Activated naive CD4-positive, alpha-beta T cell treated with anti-CD3 and anti-CD28 coated beads, Interleukin-2, amount 10 ng/mL, durations not matched to agents 7 days and 5 days (primary cell): ENCODE measurements around the gene MANF.

ENCODE experiments used
- CTCF ChIA-PET: fragments of 350-600 bp; sonication (Branson Sonifier 250); formaldehyde crosslinking; loops from one replicate; lab custom pipeline; 2021; ENCODE audit warnings: antibody characterized with exemption; lab: Charles Lee
- DNase-seq: peaks from one replicate; pipeline ENCODE4 v3.0.0-alpha.2; 2020
- H3K27ac Mint-ChIP-seq: one replicate; pipeline ENCODE4 v1.8.0; 2021; ENCODE audit warnings: mild to moderate bottlenecking, moderate library complexity, mixed read lengths
- H3K27me3 Mint-ChIP-seq: one replicate; pipeline ENCODE4 v1.8.0; 2021; ENCODE audit warnings: mild to moderate bottlenecking, mixed read lengths
- H3K36me3 Mint-ChIP-seq: one replicate; pipeline ENCODE4 v1.8.0; 2021; ENCODE audit warnings: mixed read lengths
- H3K4me1 Mint-ChIP-seq: one replicate; pipeline ENCODE4 v1.8.0; 2021; ENCODE audit warnings: mixed read lengths
- H3K4me3 Mint-ChIP-seq: one replicate; pipeline ENCODE4 v1.8.0; 2021; ENCODE audit warnings: mild to moderate bottlenecking, moderate library complexity, mixed read lengths
- H3K9me3 Mint-ChIP-seq: one replicate; pipeline ENCODE4 v1.8.0; 2021; ENCODE audit warnings: mixed read lengths

Gene MANF

DNA sequence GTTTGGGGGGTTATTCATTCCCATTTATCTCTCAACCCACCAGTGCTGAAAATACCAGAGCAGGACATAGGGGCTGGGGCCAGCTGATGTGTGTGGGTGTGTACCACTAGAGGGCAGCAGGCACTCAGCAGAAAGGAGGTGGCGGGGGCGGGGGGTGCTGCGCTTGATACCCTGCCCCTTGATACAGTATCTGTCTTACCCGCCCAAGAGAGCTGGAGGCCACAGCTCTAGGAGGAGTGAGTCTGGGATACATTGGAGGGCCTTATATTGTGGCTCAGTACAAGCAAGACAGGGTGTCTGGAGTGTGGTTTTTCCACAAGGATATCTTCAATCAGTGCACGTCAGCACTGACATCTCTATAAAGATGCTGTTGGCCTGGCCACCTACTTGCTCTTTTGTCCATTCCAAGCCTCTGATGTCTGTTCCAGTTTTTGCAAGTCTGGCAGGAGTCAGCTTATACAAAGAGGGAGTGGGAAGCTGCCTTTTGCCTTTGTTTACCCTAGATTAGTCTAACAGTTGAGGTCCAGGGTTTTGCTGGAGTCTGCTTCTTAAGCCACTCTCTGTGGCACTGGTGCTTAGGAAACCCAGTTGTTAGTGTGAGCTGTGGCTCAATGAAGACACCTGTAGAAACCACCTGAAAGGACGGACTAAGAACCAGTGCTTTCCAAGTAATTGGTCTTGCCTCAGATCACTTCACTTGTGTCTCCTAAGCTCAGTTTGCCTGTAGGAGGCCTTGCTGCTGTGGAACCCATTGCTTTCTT is 4.5 kb downstream of the MANF start:
- CTCF ChIA-PET: interaction anchor here (0.5 to 4.4 kb wide), 28 partner anchors 10 to 819 kb away, joined by 3 to 40 read pairs (median 4); partner anchors contain the start of genes DCAF1 and MAPKAPK3
- no peak overlapping the region for H3K4me3 Mint-ChIP-seq
- H3K27ac Mint-ChIP-seq: peak overlapping the region; percentile 49
- peak; percentile 75 for DNase-seq
- H3K9me3 Mint-ChIP-seq: no peaks in the 10 kb centered on the region
- H3K36me3 Mint-ChIP-seq: peaks cover 54% of the 10 kb centered on the region
- H3K27me3 Mint-ChIP-seq: no peaks in the 10 kb centered on the region
- peaks cover 75% of the 10 kb centered on the region for H3K4me1 Mint-ChIP-seq

DNA sequence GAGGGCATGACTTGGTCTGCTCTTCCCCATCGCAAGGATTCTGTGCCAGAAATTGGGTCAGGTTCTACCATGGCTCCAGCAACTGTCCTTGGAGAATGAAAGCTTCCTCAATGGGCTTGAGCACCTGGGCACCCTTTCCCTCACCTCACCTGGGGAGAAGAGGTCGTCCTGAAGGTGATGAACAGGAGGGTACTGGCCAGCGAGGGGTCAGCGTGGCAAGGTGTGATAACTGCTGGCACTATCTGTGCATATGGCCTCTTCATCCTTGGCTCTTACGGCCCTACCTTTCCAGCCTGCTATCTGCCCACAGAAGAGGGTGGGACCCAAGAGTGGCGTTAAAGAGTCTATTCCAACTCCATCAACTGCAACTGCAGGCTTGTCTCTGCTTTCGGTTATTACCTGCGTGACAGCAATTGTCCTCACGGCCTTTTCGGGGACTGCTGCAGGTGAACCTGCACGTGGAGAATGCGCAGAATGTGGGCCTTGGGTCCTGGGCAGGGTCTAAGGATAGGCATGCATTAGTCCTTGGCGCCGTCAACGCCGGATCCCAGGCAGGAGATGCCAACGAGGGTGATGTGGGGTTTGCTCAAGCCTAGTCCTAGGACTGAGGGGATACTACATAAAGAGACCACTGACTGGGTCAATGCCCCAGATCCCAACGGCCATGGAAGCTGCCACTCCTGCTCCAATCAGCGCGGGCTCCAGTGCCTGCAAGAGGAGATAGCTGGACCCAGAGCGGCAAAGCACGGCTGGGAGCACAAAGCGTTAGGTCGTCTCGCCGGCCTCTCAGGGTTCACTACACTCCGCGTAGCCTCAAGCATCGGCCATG is 5.4 kb downstream of the MANF start:
- H3K9me3 Mint-ChIP-seq: no peaks in the 10 kb centered on the region
- peaks cover 57% of the 10 kb centered on the region for H3K36me3 Mint-ChIP-seq
- peak overlapping the region; percentile 70 for H3K4me3 Mint-ChIP-seq
- no peaks in the 10 kb centered on the region for H3K27me3 Mint-ChIP-seq
- peaks cover 82% of the 10 kb centered on the region for H3K4me1 Mint-ChIP-seq
- H3K27ac Mint-ChIP-seq: peak overlapping the region; percentile 83
- DNase-seq: no peak
- CTCF ChIA-PET: interaction anchor here (0.8 to 4.4 kb wide), 20 partner anchors 9 to 818 kb away, joined by 3 to 40 read pairs (median 6); partner anchors contain the start of genes DCAF1 and MAPKAPK3

DNA sequence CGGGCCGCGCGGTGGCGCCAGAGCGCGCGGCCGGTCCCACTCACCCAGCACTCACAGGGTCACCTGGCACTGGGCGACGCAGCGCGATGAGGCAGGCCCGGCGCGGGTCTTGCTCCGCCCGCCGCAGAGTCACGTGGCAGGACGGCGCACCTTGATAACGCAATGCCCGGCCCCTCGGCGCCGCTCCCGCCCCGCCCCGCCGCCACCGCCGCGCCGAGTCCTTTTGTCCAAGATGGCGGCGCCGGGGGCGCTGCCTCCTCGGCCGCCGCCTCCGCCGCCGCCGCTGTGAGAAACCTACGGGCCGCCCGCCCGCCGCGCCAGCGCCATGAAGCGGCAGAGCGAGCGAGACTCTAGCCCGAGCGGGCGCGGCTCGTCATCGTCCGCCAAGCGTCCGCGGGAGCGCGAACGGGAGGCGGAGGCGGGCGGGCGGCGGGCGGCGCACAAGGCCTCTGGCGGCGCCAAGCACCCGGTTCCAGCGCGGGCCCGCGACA is 6.0 kb downstream of the MANF start, which contains the start of gene RBM15B:
TSS of gene RBM15B (plus strand) at position 211 of the 491 bp plus-strand sequence. CDS start at position 326, 115 bp downstream.
- Mint-ChIP-seq H3K27ac (peak within 1 kb of the TSS; percentile 93), H3K4me1 (peaks cover 78% of the 10 kb centered on the region), H3K36me3 (peaks cover 52% of the 10 kb centered on the region), H3K4me3 (peak within 1 kb of the TSS; percentile 82), H3K27me3 (no peaks in the 10 kb centered on the region), H3K9me3 (no peaks in the 10 kb centered on the region)
- CTCF ChIA-PET: interaction anchor here (3.3 to 4.4 kb wide), 2 partner anchors 290 to 775 kb away, joined by 31 to 40 read pairs; partner anchors contain the start of gene MAPKAPK3
- DNase-seq: peak; percentile 98

- peak overlapping the region; percentile 82 for H3K4me3 Mint-ChIP-seq
- peak; percentile 67 for DNase-seq
- H3K27me3 Mint-ChIP-seq: no peaks in the 10 kb centered on the region
- peak overlapping the region; percentile 93 for H3K27ac Mint-ChIP-seq
- CTCF ChIA-PET: interaction anchor here (0.8 to 3.3 kb wide), 2 partner anchors 290 to 291 kb away, joined by 3 to 40 read pairs; no protein-coding TSS in a partner anchor
- H3K4me1 Mint-ChIP-seq: peaks cover 78% of the 10 kb centered on the region
- no peaks in the 10 kb centered on the region for H3K9me3 Mint-ChIP-seq
- peaks cover 51% of the 10 kb centered on the region for H3K36me3 Mint-ChIP-seq
These were observed 6.7 kb downstream of the MANF start for GRCh38 chr3:51391566-51392354.

GRCh38 chr3:51392355-51393133 is 7.5 kb downstream of the MANF start:
- Mint-ChIP-seq H3K36me3 (peaks cover 50% of the 10 kb centered on the region), H3K27ac (peak overlapping the region; percentile 76), H3K9me3 (no peaks in the 10 kb centered on the region), H3K4me1 (peaks cover 75% of the 10 kb centered on the region), H3K4me3 (peak overlapping the region; percentile 82), H3K27me3 (no peaks in the 10 kb centered on the region)
- peak; percentile 20 for DNase-seq
- CTCF ChIA-PET: interaction anchor here (0.8 kb wide), 1 partner anchor 290 kb away, joined by 3 read pairs; no protein-coding TSS in a partner anchor

- peaks cover 47% of the 10 kb centered on the region for H3K36me3 Mint-ChIP-seq
- peak overlapping the region; percentile 72 for H3K27ac Mint-ChIP-seq
- CTCF ChIA-PET: no interaction called here
- H3K9me3 Mint-ChIP-seq: no peaks in the 10 kb centered on the region
- peak overlapping the region; percentile 82 for H3K4me3 Mint-ChIP-seq
- peaks cover 69% of the 10 kb centered on the region for H3K4me1 Mint-ChIP-seq
- no peaks in the 10 kb centered on the region for H3K27me3 Mint-ChIP-seq
- DNase-seq: peak; percentile 18
These were observed 8.0 kb downstream of the MANF start for GRCh38 chr3:51393134-51393495.

- CTCF ChIA-PET: no interaction called here
- H3K36me3 Mint-ChIP-seq: peaks cover 44% of the 10 kb centered on the region
- peaks cover 66% of the 10 kb centered on the region for H3K4me1 Mint-ChIP-seq
- H3K4me3 Mint-ChIP-seq: no peak overlapping the region
- DNase-seq: peak; percentile 18
- H3K27me3 Mint-ChIP-seq: no peaks in the 10 kb centered on the region
- H3K27ac Mint-ChIP-seq: no peak overlapping the region
- H3K9me3 Mint-ChIP-seq: no peaks in the 10 kb centered on the region
These were observed 8.5 kb downstream of the MANF start for GRCh38 chr3:51393564-51393963.

DNA sequence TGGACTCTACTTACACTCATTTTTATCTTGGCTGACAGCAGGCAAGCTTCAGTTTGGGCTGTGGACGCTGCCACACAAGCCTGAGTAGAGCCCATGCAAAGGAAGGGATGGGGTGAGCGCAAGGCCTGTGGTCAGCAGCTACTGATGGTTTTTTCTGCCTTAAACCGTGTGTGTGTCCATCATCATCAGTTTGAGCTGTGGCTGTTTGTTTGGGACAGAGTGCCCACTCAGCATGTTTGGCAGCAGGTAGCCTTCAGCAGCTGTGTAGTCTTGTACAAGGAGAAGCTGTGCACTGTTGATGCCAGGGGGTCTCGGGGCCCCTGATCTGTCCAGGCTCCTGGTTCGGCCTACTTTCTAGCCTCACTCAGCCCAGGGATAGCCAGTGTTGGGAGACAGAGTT is 9.4 kb downstream of the MANF start:
- Mint-ChIP-seq H3K4me3 (no peak overlapping the region), H3K9me3 (no peaks in the 10 kb centered on the region), H3K4me1 (peaks cover 56% of the 10 kb centered on the region), H3K27ac (no peak overlapping the region), H3K27me3 (no peaks in the 10 kb centered on the region), H3K36me3 (peaks cover 36% of the 10 kb centered on the region)
- DNase-seq: peak; percentile 15
- CTCF ChIA-PET: no interaction called here

DNA sequence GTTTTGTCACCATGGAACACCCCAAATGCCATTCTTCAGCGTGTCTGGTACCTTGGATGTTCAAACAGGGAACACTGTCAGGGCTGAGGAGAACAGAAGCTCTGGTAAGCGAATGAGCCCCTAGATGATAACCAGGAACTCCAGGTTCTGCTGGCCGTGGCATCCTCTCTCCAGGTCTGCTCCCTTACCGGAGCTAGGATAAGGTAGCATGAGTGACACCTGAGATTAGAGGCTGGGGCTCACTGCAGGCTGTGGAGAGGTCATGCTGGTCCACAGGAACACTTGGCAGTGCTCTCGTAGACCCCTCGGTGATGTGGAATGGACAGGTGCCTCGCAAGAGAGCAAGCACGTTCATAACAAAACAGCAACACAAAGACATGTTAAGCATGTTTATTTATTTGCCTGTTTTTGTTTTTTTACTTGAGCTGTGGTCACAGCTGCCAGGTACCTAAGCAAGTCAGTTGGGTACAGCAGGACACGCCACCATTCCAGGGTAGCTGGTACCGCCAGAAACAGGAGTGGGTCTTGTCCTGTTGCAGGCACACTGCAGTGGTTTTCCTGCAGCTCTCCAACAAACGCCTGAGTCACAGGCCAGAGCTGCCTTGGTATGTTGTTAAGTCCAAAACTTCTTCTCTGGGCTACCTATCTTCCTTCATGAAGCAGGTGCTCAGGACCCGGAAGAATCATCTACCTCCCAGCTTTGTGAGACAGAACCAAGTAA is 10.6 kb downstream of the MANF start:
- H3K27ac Mint-ChIP-seq: peak overlapping the region; percentile 37
- H3K4me3 Mint-ChIP-seq: no peak overlapping the region
- DNase-seq: peak; percentile 19
- H3K36me3 Mint-ChIP-seq: peaks cover 42% of the 10 kb centered on the region
- peaks cover 50% of the 10 kb centered on the region for H3K4me1 Mint-ChIP-seq
- no peaks in the 10 kb centered on the region for H3K9me3 Mint-ChIP-seq
- CTCF ChIA-PET: interaction anchor here (0.6 to 1.2 kb wide), 2 partner anchors 37 to 287 kb away, joined by 3 to 4 read pairs; no protein-coding TSS in a partner anchor
- H3K27me3 Mint-ChIP-seq: no peaks in the 10 kb centered on the region

DNA sequence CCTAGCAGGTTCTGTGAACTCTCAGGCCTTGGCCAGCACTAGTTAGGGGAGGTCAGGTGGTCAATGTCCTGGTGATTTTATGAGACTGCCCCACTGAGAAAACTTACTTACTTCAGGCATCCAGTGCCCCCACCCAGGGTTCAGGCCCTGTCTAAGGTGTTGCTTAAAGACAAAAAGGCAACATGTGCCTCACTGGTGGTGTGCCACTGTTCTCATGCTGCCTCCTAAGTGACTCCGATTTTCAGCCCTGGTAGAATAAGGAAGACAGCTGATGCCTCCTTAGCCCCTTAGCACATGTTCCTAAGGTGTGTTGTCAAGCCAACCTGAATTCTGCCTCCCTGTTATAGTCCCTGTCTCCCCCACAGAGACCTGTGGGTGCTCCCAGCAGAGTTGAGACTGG is 11.3 kb downstream of the MANF start:
- no peaks in the 10 kb centered on the region for H3K9me3 Mint-ChIP-seq
- peaks cover 43% of the 10 kb centered on the region for H3K36me3 Mint-ChIP-seq
- DNase-seq: peak; percentile 8
- no peak overlapping the region for H3K4me3 Mint-ChIP-seq
- CTCF ChIA-PET: interaction anchor here (1.2 kb wide), 1 partner anchor 286 kb away, joined by 4 read pairs; no protein-coding TSS in a partner anchor
- H3K27ac Mint-ChIP-seq: peak overlapping the region; percentile 53
- H3K27me3 Mint-ChIP-seq: no peaks in the 10 kb centered on the region
- peaks cover 46% of the 10 kb centered on the region for H3K4me1 Mint-ChIP-seq

- peaks cover 42% of the 10 kb centered on the region for H3K4me1 Mint-ChIP-seq
These were observed 12.3 kb downstream of the MANF start for GRCh38 chr3:51397392-51397791.

DNA sequence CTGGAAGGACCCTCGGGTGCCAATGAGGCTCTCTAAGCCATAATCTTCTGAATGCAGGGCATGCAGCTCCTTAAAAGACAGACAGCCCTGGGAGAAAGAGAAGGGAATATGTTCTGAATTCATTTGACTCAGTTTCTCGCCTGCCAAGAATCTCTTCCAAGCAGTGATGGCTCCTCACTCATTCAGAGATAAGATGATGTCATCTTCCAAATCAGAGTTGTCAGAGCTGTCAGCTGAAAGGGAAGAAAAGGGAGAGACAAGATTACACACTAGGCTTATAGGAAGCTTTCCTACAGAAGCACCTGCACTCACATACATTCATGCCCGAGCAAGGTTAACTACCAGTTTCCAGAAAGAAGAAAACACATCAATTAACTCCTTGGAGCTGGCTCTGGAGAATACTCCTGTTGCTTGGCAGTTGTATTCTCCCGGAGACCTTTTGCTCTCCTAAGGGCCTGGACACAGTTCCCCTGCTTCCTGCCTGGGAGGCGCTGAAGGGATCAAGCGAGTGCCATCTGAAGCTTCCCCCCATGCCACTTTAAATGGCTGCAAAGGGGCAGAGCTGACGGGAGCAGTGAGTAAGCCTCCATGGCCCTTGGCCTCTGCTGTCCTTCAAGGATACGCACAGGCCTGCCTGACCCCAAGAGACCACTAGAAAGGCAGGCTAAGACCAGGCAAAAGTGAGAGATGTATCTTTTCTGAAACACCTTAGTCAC is 13.7 kb downstream of the MANF start:
- H3K27me3 Mint-ChIP-seq: no peaks in the 10 kb centered on the region
- no peak overlapping the region for H3K4me3 Mint-ChIP-seq
- peak; percentile 13 for DNase-seq
- H3K36me3 Mint-ChIP-seq: peaks cover 44% of the 10 kb centered on the region
- H3K9me3 Mint-ChIP-seq: no peaks in the 10 kb centered on the region
- peaks cover 33% of the 10 kb centered on the region for H3K4me1 Mint-ChIP-seq
- CTCF ChIA-PET: interaction anchor here (2.2 kb wide), 1 partner anchor 9 kb away, joined by 6 read pairs; no protein-coding TSS in a partner anchor
- H3K27ac Mint-ChIP-seq: peak overlapping the region; percentile 64

More at GRCh38 chr3:51397392-51397791, 12.3 kb downstream of the MANF start:
- peaks cover 45% of the 10 kb centered on the region for H3K36me3 Mint-ChIP-seq
- no peak overlapping the region for H3K27ac Mint-ChIP-seq
- H3K9me3 Mint-ChIP-seq: no peaks in the 10 kb centered on the region
- DNase-seq: peak; percentile 9
- no peak overlapping the region for H3K4me3 Mint-ChIP-seq
- CTCF ChIA-PET: no interaction called here
- no peaks in the 10 kb centered on the region for H3K27me3 Mint-ChIP-seq
